Activated CD4-positive, alpha-beta T cell treated with anti-CD3 and anti-CD28 coated beads, Interleukin-2, amount 10 ng/mL, durations not matched to agents 7 days and 5 days (primary cell): Measurements from ENCODE around the gene KAZN. TPM values are rescaled to one million over a fixed set of nuclear protein-coding genes. Genes with fewer than 3 reads are reported as not detected.

ENCODE experiments used
- CTCF ChIA-PET: fragments of 350-600 bp; sonication (Branson Sonifier 250); formaldehyde crosslinking; loops from one replicate; lab custom pipeline; 2021; ENCODE audit warnings: antibody characterized with exemption; lab: Charles Lee
- POLR2A ChIA-PET: fragments of 350-600 bp; sonication (Branson Sonifier 250); formaldehyde crosslinking; loops from one replicate; lab custom pipeline; 2021; ENCODE audit warnings: antibody characterized with exemption; lab: Charles Lee
- DNase-seq: peaks from one replicate; pipeline ENCODE4 v3.0.0-alpha.2; 2020
- H3K27ac Mint-ChIP-seq: one replicate; pipeline ENCODE4 v1.8.0; 2021; ENCODE audit warnings: mild to moderate bottlenecking, moderate library complexity, mixed read lengths
- H3K27me3 Mint-ChIP-seq: one replicate; pipeline ENCODE4 v1.8.0; 2021; ENCODE audit warnings: mixed read lengths
- H3K36me3 Mint-ChIP-seq: one replicate; pipeline ENCODE4 v1.8.0; 2021; ENCODE audit warnings: low read depth, mixed read lengths
- H3K4me1 Mint-ChIP-seq: one replicate; pipeline ENCODE4 v1.8.0; 2021; ENCODE audit warnings: mixed read lengths
- H3K4me3 Mint-ChIP-seq: one replicate; pipeline ENCODE4 v1.8.0; 2021; ENCODE audit warnings: mild to moderate bottlenecking, moderate library complexity, mixed read lengths
- H3K9me3 Mint-ChIP-seq: one replicate; pipeline ENCODE4 v1.8.0; 2021; ENCODE audit warnings: mixed read lengths
- total RNA-seq, 2 experiments: library from RNA; stranded (reverse); gene quantifications; one replicate each; pipeline ENCODE4 v1.2.3, GENCODE V29; 2021

KAZN gene
- total RNA-seq, 2 experiments from 2014 or later = 0.21 to 0.22 TPM

- no peaks in the 10 kb centered on the region for H3K36me3 Mint-ChIP-seq
- H3K4me3 Mint-ChIP-seq = no peak overlapping the region
- ChIA-PET CTCF (no interaction called here), POLR2A (no interaction called here)
- DNase-seq = no peak
- H3K9me3 Mint-ChIP-seq = no peaks in the 10 kb centered on the region
- H3K27ac Mint-ChIP-seq = no peak overlapping the region
- no peaks in the 10 kb centered on the region for H3K4me1 Mint-ChIP-seq
- H3K27me3 Mint-ChIP-seq = peaks cover 4% of the 10 kb centered on the region
Measured at GRCh38 chr1:14759843-14760242, 161.4 kb downstream of the KAZN start.

GRCh38 chr1:14760780-14761179 lies 162.3 kb downstream of the KAZN start:
- POLR2A ChIA-PET = no interaction called here
- no peaks in the 10 kb centered on the region for H3K36me3 Mint-ChIP-seq

GRCh38 chr1:14761291-14762153 lies 163.0 kb downstream of the KAZN start:
- DNase-seq = no peak
- H3K4me1 Mint-ChIP-seq = no peaks in the 10 kb centered on the region
- H3K4me3 Mint-ChIP-seq = no peak overlapping the region
- H3K36me3 Mint-ChIP-seq = no peaks in the 10 kb centered on the region
- peaks cover 4% of the 10 kb centered on the region for H3K27me3 Mint-ChIP-seq
- POLR2A ChIA-PET = no interaction called here
- CTCF ChIA-PET = no interaction called here
- no peaks in the 10 kb centered on the region for H3K9me3 Mint-ChIP-seq
- no peak overlapping the region for H3K27ac Mint-ChIP-seq

More at GRCh38 chr1:14760780-14761179, 162.3 kb downstream of the KAZN start:
- no peaks in the 10 kb centered on the region for H3K4me1 Mint-ChIP-seq
- no peak overlapping the region for H3K27ac Mint-ChIP-seq
- peaks cover 4% of the 10 kb centered on the region for H3K27me3 Mint-ChIP-seq
- no peak overlapping the region for H3K4me3 Mint-ChIP-seq
- DNase-seq = no peak
- CTCF ChIA-PET = no interaction called here
- no peaks in the 10 kb centered on the region for H3K9me3 Mint-ChIP-seq

GRCh38 chr1:14763977-14764376 lies 165.5 kb downstream of the KAZN start:
- H3K36me3 Mint-ChIP-seq = no peaks in the 10 kb centered on the region
- H3K4me3 Mint-ChIP-seq = no peak overlapping the region
- H3K27ac Mint-ChIP-seq = no peak overlapping the region
- H3K9me3 Mint-ChIP-seq = no peaks in the 10 kb centered on the region
- no peaks in the 10 kb centered on the region for H3K27me3 Mint-ChIP-seq
- H3K4me1 Mint-ChIP-seq = no peaks in the 10 kb centered on the region
- POLR2A ChIA-PET = no interaction called here
- CTCF ChIA-PET = no interaction called here
- DNase-seq = no peak

DNA sequence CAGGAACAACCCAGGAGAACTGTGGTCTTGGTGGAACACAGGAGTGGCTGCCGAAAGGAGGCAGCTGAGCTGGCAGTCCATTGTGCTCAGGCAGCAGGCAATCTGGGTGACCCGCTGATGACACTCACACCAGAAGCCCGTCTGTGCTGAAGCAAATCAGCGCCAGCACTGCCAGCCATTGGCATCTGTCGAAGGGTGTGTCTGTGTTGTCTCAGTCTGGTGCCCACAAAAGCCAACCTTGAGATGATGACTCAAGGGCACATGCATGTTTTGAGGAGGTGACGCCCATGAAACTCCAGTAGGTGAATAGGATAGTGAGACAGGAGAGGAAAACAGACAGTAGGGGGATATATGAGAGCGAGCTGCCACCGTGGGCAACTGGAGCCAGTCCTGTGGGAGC lies 167.3 kb downstream of the KAZN start:
- H3K9me3 Mint-ChIP-seq = no peaks in the 10 kb centered on the region
- DNase-seq = no peak
- H3K27ac Mint-ChIP-seq = no peak overlapping the region
- ChIA-PET POLR2A (no interaction called here), CTCF (no interaction called here)
- no peaks in the 10 kb centered on the region for H3K27me3 Mint-ChIP-seq
- no peak overlapping the region for H3K4me3 Mint-ChIP-seq
- H3K4me1 Mint-ChIP-seq = no peaks in the 10 kb centered on the region
- no peaks in the 10 kb centered on the region for H3K36me3 Mint-ChIP-seq

- Mint-ChIP-seq H3K4me1 (no peaks in the 10 kb centered on the region), H3K9me3 (no peaks in the 10 kb centered on the region), H3K4me3 (no peak overlapping the region), H3K36me3 (no peaks in the 10 kb centered on the region), H3K27ac (no peak overlapping the region), H3K27me3 (no peaks in the 10 kb centered on the region)
- no peak for DNase-seq
- CTCF ChIA-PET = no interaction called here
- POLR2A ChIA-PET = no interaction called here
Measured at GRCh38 chr1:14767075-14767474, 168.6 kb downstream of the KAZN start.

DNA sequence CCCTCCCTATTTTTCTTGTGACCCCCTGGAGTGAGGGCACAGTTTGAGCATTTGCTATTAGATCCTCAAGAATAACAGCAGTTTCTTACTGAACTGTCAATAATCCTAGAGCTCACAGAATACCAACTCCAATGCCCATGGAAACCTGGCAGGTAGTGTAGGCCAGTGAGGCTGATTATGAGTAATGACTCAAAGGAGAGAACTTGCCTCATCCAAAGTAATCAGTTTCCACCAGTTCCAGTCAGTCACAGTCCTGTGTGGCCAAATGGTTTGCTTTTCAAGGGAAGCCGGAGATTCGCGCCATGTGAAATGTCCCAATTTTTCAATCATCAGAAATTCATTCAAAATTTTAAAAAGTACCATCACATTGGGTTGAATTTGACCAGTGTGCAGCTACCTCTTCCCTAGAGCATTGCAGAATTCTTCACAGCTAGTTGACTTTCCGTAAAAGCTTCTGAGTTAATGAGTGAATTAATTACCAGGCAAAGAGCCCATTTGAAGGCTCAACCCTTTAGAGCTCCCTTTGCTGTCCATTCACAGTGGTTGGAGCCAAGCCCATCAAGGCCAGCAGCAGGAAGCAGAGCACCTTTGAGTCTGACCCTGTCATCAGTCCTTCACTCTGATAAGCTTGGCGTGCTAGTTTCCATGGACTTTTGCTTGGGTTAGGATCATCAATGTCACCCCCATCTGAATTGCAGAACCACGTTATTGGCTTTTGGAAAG lies 170.3 kb downstream of the KAZN start:
- POLR2A ChIA-PET = no interaction called here
- CTCF ChIA-PET = interaction anchor here (1.0 kb wide), 1 partner anchor 10 kb away, joined by 4 read pairs; no protein-coding TSS in a partner anchor
- Mint-ChIP-seq H3K9me3 (no peaks in the 10 kb centered on the region), H3K4me1 (no peaks in the 10 kb centered on the region), H3K4me3 (no peak overlapping the region), H3K27ac (no peak overlapping the region), H3K36me3 (no peaks in the 10 kb centered on the region), H3K27me3 (no peaks in the 10 kb centered on the region)
- DNase-seq = no peak

- H3K4me3 Mint-ChIP-seq = no peak overlapping the region
- H3K9me3 Mint-ChIP-seq = no peaks in the 10 kb centered on the region
- no peaks in the 10 kb centered on the region for H3K36me3 Mint-ChIP-seq
- POLR2A ChIA-PET = no interaction called here
- no peaks in the 10 kb centered on the region for H3K27me3 Mint-ChIP-seq
- no peak overlapping the region for H3K27ac Mint-ChIP-seq
- H3K4me1 Mint-ChIP-seq = no peaks in the 10 kb centered on the region
- no peak for DNase-seq
- CTCF ChIA-PET = interaction anchor here (1.0 kb wide), 1 partner anchor 11 kb away, joined by 4 read pairs; no protein-coding TSS in a partner anchor
Measured at GRCh38 chr1:14769486-14770274, 171.2 kb downstream of the KAZN start.

DNA sequence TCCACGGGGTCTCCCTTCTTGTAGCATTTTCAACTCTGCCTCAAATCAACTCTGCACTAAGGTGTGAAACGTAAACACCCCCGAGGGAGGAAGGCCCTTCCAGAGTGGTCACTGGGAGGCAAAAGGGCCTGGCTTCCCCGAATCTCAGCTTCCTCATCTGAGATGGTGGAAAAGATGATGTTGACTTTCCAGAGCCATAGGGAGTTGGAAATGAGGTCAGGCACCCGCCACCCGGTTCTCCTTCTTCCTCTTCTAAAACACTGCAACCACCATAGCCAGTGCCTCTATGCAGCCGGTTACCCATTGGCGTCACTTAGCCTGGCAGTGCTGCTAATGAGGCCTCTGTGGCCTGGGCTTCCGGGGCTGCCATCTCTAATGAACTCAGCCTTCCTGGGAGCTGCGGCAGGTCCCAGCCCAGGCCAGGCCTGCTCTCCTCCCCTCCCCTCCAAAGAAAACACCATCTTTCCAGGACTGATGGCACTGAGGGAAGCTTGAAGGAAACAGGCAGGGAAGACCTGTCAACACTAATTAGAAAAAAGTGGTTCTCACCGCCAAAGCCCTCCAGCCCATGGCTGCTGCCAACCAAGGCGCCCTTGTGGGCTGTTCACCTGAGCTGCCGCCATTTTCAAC lies 175.0 kb downstream of the KAZN start:
- no peak for DNase-seq
- peaks cover 2% of the 10 kb centered on the region for H3K9me3 Mint-ChIP-seq
- POLR2A ChIA-PET = no interaction called here
- H3K4me1 Mint-ChIP-seq = peaks cover 7% of the 10 kb centered on the region
- H3K36me3 Mint-ChIP-seq = no peaks in the 10 kb centered on the region
- no peak overlapping the region for H3K27ac Mint-ChIP-seq
- CTCF ChIA-PET = interaction anchor here (0.5 kb wide), 1 partner anchor 187 kb away, joined by 5 read pairs; no protein-coding TSS in a partner anchor
- H3K27me3 Mint-ChIP-seq = no peaks in the 10 kb centered on the region
- no peak overlapping the region for H3K4me3 Mint-ChIP-seq

DNA sequence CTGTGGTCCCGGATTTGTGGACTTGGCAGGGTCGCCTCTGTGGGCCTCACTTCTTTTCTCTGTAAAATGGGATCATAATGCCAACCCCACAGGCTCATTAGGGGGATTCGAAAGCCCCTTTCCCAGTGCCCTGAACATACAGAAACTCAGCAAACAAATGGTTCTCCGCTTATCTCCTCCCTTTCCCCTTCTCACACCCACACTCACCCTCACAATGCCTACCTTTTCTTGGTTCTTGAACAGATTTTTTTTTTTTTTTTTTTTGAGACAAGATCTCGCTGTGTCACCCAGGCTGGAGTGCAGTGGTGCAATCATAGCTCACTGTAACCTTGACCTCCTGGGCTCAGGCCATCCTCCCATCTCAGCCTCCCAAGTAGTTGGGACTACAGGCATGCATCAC lies 175.7 kb downstream of the KAZN start:
- ChIA-PET CTCF (interaction anchor here (0.6 kb wide), 1 partner anchor 26 kb away, joined by 4 read pairs; no protein-coding TSS in a partner anchor), POLR2A (no interaction called here)
- H3K4me1 Mint-ChIP-seq = peaks cover 8% of the 10 kb centered on the region
- H3K27me3 Mint-ChIP-seq = no peaks in the 10 kb centered on the region
- H3K4me3 Mint-ChIP-seq = no peak overlapping the region
- peaks cover 2% of the 10 kb centered on the region for H3K9me3 Mint-ChIP-seq
- H3K36me3 Mint-ChIP-seq = no peaks in the 10 kb centered on the region
- DNase-seq = no peak
- no peak overlapping the region for H3K27ac Mint-ChIP-seq

DNA sequence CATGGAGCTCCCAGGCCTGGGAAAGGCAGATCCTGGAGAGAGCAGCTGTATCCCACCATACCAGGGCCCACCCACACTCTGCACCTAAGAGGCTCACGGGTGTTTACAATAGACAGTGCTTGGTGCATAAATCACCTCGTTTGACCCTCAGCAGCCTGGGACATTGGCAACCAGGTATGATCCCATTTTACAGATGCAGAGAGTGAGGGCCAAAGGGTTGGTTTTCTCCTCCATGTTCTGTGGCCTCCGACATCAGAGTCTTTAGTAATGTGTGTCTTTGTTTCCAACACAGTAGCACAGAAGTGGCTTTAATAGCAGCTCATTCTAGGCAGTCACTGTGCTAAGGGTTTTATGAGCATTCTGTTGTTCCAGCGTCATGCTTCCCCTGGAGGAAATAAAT lies 176.5 kb downstream of the KAZN start:
- Mint-ChIP-seq H3K27ac (no peak overlapping the region), H3K4me3 (no peak overlapping the region), H3K4me1 (peaks cover 8% of the 10 kb centered on the region), H3K9me3 (peaks cover 2% of the 10 kb centered on the region), H3K27me3 (no peaks in the 10 kb centered on the region), H3K36me3 (no peaks in the 10 kb centered on the region)
- no peak for DNase-seq
- CTCF ChIA-PET = interaction anchor here (0.6 kb wide), 1 partner anchor 27 kb away, joined by 4 read pairs; no protein-coding TSS in a partner anchor
- POLR2A ChIA-PET = no interaction called here

DNA sequence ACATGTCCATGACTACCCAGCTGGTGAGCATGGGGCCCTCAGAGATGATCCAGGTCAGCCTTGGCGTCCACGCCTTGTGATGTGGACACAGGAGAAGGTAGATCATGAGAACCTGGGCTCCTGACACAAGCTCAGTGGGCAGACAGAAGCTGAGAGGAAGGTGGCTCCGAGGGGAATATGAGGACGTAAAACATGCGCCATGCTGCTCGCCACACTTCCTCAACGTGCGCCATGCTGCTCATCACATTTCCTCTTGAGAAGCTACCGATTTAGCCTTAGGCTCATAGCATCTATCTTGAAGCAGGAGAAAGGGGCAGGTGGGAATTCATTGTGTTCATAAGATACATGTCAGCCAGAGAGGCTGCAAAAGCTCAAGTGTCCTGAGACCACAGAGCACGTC lies 176.9 kb downstream of the KAZN start:
- Mint-ChIP-seq H3K27ac (no peak overlapping the region), H3K4me3 (no peak overlapping the region), H3K4me1 (peaks cover 8% of the 10 kb centered on the region), H3K9me3 (peaks cover 2% of the 10 kb centered on the region), H3K27me3 (no peaks in the 10 kb centered on the region), H3K36me3 (no peaks in the 10 kb centered on the region)
- POLR2A ChIA-PET = no interaction called here
- CTCF ChIA-PET = no interaction called here
- DNase-seq = no peak
